HG03159 (cell line): ENCODE measurements around the gene GSKIP.

ENCODE experiments used
- ATAC-seq: cut with Tn5 transposase; IDR thresholded peaks from one replicate; pipeline ENCODE4 v1.9.1; 2021; ENCODE audit warnings: mild to moderate bottlenecking, moderate library complexity; ENCODE audit not compliant: unreplicated experiment

GSKIP gene

DNA sequence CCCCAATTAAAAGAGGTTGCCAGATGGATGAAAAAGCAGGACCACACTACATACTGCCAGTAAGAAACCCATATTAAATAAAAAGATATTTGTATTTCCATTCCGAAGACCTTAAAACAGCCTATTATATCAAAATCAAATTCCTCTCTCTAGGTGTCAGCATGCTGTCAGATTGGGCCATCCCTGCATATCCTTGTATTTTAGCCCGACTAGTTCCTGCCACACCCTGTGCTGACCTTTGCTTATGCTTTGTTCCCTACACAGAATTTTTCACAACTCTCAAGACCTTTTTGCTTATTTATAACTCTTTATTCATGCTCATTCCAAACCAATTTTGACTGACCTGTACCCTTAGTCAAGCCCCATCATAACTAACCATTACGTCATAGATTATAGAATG lies 12.8 kb downstream of the GSKIP start:
- no peak for ATAC-seq

- no peak for ATAC-seq
Observed at GRCh38 chr14:96380735-96381134, 17.4 kb downstream of the GSKIP start.

DNA sequence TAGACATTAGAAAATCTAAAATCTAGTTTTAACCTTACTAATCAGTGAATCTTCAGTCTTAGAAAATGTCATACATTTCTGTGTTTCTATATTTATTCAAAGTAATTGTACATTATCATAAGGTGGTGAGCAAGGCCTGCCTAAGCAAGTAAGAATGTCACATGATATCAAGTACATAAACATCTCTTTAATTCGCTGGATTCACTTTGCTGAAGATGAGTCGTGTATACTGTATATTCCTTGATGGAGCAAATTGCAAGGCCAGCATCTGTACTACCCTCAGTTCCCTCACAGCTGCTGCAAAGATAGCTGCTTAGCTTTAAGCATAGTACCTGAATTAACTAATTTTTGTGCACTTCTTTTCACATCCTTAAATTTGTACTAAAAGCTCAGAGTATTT lies 20.1 kb downstream of the GSKIP start:
- no peak for ATAC-seq

GRCh38 chr14:96384053-96384452 lies 20.7 kb downstream of the GSKIP start:
- ATAC-seq: no peak

- ATAC-seq: no peak
Observed at GRCh38 chr14:96384740-96385139, 21.4 kb downstream of the GSKIP start.

DNA sequence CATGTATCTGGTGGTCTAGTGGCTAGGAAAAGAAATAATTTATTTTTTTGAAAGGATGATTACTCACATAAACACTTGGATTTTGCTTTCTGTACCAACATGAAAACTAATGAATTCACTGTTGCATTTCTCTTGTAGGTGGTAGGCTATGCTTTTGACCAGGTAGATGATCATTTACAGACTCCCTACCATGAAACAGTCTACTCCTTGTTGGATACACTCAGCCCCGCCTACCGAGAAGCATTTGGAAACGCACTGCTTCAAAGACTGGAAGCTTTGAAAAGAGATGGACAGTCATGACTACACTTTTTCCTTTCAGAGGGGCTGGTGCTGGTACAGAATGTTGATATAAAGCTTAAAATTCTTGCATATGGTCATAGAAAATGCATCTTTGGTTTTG lies 22.1 kb downstream of the GSKIP start:
- no peak for ATAC-seq

DNA sequence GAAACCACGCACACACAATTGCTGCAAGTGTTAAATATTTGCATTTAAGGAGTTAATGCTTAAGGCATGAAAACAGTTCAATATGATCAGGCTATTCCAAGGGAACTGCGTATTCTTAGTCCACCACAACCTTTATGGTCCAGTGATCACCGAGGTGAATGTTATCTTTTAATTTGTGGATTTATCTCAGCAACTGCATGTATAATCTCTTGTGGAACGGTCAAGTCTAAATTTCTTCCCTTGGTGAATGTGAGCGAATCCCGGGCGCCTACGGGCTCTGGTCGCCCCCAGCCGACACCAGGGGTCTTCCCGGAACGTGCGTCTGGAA lies 27.6 kb downstream of the GSKIP start:
- no peak for ATAC-seq

DNA sequence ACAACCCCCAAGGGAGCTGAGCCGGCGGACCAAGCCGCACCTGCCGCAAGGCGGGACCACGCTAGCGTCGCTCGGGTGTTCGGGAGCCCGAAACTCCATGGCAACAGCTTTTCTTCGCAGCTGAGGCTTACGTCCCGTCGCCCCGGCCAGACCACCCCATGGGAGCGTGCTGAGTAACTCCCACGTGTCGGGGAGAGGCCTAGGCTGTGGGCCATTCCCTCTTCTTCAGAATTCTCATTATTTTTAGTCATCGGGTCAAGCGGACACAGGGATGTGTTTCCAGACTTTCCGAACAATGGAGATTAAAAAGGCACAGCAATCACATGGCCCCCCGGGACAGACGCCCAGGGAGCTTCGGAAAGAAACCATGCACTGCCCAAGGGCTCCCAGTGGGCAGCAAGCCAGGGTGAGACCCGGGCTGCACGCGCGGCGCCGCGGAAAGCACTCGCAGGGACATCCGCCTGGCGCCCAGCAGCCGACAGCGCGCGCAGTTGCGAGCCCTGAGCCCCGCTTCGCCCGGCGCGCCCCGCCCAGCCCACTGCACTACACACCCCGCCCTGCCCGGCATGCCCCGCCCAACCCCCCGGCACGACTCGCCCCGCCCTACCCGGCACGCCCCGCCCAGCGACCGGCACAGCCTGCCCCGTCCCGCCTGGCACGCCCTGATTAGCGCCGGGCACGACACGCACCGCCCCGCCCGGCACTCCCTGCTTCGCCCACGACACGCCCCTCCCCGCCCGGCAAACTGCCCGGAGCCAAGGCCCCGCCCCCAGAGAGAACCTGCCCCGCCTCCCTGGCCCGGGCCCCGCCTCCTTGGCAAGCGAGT lies 28.2 kb downstream of the GSKIP start:
- peak; percentile 86 for ATAC-seq

GRCh38 chr14:96393071-96393691 lies 29.9 kb downstream of the GSKIP start:
- ATAC-seq: no peak

- ATAC-seq: no peak
Observed at GRCh38 chr14:96394047-96394815, 30.9 kb downstream of the GSKIP start.

- no peak for ATAC-seq
Observed at GRCh38 chr14:96398432-96398831, 35.1 kb downstream of the GSKIP start.

GRCh38 chr14:96398921-96399320 lies 35.6 kb downstream of the GSKIP start:
- ATAC-seq: no peak

DNA sequence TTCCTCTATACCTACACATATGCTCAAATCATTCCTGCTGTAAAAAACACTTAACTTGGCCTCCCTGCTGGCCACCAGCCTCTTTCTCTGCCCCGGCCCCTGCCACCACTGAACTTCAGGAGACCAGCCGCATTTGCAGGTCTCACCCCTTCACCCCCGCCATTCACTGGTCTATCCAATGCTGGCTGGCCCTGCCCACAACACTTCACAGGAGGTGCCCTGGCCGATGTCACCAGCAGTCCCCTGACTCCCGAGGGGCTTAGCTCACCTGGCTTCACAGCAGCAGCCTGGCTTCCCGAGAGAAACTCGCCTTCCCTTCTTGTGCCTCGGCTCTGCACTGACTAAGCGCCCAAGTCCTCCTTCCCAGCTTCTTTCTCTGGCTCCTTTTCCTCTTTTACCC lies 36.1 kb downstream of the GSKIP start:
- no peak for ATAC-seq

DNA sequence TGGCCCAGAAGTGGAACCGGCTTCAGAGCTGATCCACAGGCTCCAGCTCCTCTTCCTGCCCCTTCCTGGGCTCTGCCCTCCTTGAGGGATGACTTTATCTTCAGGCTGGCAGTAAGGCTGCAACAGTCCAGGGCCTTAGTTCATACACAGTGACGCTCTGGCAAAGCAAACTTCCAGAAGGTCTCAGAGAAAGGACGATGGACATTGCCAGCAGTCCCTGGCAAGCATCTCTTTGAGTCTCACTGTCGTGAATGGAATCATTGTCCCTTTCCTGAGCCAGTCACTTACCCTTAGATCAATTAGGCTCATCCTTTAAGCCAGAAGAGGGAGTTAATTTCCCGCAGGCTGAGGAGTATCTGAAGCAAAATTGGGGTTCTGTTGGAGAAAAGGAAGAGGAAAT lies 37.2 kb downstream of the GSKIP start:
- ATAC-seq: no peak

DNA sequence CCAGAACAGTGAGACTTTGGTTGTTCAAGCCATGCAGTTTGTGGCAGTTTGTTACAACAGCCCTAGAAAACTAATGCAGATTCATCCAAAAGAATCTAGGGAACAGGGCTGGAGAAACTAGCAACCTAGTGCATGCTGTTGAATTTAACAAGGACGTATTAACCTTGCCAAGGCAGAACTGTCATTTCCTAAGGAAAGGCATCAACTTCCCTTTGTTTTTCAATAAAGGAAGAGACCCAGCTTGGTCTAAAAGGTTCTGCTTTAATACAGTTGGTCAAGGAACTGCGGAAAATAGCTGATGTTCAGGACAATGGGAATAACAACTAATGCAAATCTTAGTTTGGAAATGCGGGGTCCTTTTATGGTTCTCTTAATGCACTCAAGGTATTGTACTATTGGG lies 40.1 kb downstream of the GSKIP start:
- ATAC-seq: no peak

DNA sequence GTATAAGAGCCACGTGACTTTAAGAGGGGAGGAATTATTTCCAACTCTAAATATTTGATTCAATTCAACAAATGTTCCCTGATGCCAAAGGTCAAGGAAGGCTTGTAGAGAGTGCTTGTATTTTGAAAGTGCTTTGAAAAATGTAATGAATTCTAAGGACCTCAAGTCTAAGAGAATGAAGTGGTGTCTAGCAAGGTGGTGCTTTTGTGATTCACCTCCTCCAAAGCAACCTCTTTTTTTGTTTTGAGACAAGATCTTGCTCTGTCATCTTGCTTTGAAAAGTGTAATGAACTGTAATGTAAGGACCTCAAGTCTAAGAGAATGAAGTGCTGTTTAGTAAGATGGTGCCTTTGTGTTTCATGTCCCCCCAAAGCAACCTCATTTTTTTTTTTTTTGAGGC lies 42.4 kb downstream of the GSKIP start:
- ATAC-seq: no peak

GRCh38 chr14:96407935-96408570 lies 44.7 kb downstream of the GSKIP start:
- no peak for ATAC-seq

DNA sequence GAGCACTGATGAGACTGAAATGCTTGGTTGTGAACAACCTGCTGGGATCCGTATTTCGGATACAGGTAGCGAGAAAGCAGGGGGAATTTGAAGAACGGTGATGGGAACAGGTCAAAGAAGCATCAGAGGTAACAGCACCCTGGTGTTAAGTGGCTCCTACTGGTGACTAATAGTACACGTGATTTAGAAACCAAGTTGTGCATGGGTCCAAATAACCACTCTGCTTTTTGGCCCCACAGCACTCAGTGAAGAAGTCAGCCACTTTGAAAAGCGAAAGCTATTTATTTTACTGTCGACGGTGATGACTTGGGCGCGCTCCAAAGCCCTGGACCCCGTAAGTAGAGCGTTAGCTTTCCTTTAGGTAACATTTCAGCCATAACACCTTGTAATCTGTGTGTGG lies 45.3 kb downstream of the GSKIP start:
- ATAC-seq: no peak

GRCh38 chr14:96409701-96410100 lies 46.4 kb downstream of the GSKIP start:
- ATAC-seq: no peak

DNA sequence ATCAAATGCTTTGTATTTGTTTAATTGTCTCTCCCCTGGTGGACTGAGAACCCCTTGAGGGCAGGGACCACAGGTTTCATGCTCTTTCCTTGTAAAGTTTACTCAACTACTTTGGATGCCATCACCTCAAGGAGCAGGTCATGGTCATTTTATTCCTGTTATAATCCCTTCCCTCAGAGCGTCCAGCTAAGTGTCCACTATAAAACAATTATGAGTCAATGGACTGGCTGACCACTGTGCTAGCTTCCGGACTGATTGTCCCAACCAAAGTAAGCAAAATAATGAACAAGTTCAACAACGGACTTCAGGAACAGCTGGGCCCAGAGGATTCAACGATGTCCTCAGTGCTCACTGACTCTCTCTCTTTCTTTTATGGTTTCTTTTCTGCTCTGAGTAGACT lies 46.8 kb downstream of the GSKIP start:
- no peak for ATAC-seq

DNA sequence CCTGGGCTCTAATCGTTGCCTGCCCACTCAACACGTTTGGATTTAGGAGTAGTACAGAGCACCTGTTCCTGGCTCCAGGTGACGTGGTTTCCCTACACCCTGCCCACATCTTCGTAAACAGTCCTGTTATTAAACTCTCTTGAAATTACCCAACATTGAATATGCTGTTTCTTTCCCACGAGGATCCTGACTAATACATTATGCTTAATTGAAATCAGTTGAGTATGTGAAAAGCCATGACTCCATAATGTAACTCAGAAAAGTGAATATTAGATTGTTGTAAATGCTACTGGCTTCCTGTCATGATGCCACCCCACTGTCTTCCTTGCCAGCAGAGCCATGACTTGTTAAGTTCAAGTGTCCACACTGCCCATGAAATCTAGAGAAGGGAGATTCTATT lies 50.2 kb downstream of the GSKIP start:
- no peak for ATAC-seq

DNA sequence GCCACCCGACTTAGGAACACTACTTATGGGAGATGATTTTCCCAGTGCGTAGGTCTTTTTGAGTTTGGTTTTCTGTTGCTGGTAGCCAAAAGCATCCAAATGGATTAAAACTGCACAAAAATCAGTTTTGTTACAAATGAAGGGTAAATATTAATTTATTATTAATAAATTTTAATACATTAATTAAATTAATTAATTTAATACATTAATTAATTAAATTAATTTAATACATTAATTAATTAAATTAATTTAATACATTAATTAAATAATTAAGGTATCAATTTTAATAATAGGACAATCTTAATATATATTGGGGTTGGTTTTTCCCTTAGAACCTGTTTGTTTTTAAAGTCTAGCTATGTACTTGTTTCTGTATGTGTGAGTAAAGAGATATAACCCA lies 52.2 kb downstream of the GSKIP start:
- ATAC-seq: no peak
